ENCODE data around the gene NCAM1.

Gene NCAM1

GRCh38 chr11:113248702-113249490 lies 287.7 kb downstream of the NCAM1 start:
- no peak for TF ChIP-seq CTCF (IDR thresholded peaks at IDR 0.05; ENCODE audit: insufficient read depth, low read depth, low read length, missing control alignments)
- H3K4me3 ChIP-seq (ENCODE audit: low read length), result no peak overlapping the region
- no peak for DNase-seq (ENCODE audit: low read depth)

GRCh38 chr11:113249491-113249763 lies 288.2 kb downstream of the NCAM1 start:
- DNase-seq (ENCODE audit: low read depth), result no peak
- H3K4me3 ChIP-seq (ENCODE audit: low read length), result no peak overlapping the region
- TF ChIP-seq CTCF (IDR thresholded peaks at IDR 0.05; ENCODE audit: insufficient read depth, low read depth, low read length, missing control alignments), result no peak

GRCh38 chr11:113249786-113250185 lies 288.6 kb downstream of the NCAM1 start:
- DNase-seq (ENCODE audit: low read depth), result no peak
- no peak overlapping the region for H3K4me3 ChIP-seq (ENCODE audit: low read length)
- TF ChIP-seq CTCF (IDR thresholded peaks at IDR 0.05; ENCODE audit: insufficient read depth, low read depth, low read length, missing control alignments), result no peak

GRCh38 chr11:113251281-113251680 lies 290.1 kb downstream of the NCAM1 start:
- H3K4me3 ChIP-seq (ENCODE audit: low read length), result no peak overlapping the region
- DNase-seq (ENCODE audit: low read depth), result no peak
- TF ChIP-seq CTCF (IDR thresholded peaks at IDR 0.05; ENCODE audit: insufficient read depth, low read depth, low read length, missing control alignments), result no peak

GRCh38 chr11:113253406-113253805 lies 292.2 kb downstream of the NCAM1 start:
- H3K4me3 ChIP-seq (ENCODE audit: low read length), result no peak overlapping the region
- TF ChIP-seq CTCF (IDR thresholded peaks at IDR 0.05; ENCODE audit: insufficient read depth, low read depth, low read length, missing control alignments), result no peak
- DNase-seq (ENCODE audit: low read depth), result no peak

GRCh38 chr11:113255096-113255495 lies 293.9 kb downstream of the NCAM1 start:
- TF ChIP-seq CTCF (IDR thresholded peaks at IDR 0.05; ENCODE audit: insufficient read depth, low read depth, low read length, missing control alignments), result no peak
- peak; percentile 50 for DNase-seq (ENCODE audit: low read depth)
- H3K4me3 ChIP-seq (ENCODE audit: low read length), result no peak overlapping the region

GRCh38 chr11:113255741-113256140 lies 294.5 kb downstream of the NCAM1 start:
- no peak overlapping the region for H3K4me3 ChIP-seq (ENCODE audit: low read length)
- no peak for TF ChIP-seq CTCF (IDR thresholded peaks at IDR 0.05; ENCODE audit: insufficient read depth, low read depth, low read length, missing control alignments)
- no peak for DNase-seq (ENCODE audit: low read depth)
